ENCODE measurements around the gene IFITM5.

The IFITM5 gene

DNA sequence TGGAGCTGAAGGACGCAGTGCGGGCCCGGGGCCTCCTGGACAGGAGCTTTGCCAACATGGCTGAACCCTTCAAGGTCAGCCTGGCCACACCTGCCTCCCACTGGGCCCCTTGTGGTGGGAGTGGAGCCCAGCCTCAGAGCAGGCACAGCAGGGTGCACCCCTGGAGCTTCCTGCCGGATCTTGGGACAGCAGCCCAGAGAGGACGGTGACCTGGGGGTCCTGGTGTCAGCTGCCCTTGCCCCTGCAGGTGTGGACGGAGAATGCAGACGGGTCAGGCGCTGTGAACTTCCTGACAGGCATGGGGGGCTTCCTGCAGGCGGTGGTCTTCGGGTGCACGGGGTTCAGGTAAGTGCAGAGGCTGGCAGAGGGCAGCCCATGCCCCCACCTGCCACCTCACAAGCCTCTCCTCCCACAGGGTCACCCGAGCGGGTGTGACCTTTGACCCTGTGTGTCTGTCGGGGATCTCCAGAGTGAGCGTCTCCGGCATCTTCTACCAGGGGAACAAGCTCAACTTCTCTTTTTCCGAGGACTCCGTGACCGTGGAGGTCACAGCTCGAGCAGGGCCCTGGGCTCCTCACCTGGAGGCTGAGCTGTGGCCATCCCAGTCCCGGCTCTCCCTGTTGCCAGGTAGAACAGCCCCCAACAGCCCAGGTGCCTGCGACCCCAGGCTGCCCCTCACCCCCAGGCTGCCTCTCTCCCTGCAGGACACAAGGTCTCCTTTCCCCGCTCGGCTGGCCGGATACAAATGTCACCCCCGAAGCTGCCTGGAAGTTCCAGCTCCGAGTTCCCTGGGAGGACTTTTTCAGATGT, 5.3 kb downstream of the IFITM5 start:
- no peak for DNase-seq (ENCODE audit: low spot score in 2 of 2)
- no peak overlapping the region for H3K27ac Mint-ChIP-seq (ENCODE audit: low read depth)
- no peaks in the 10 kb centered on the region for H3K9me3 Mint-ChIP-seq

GRCh38 chr11:293271-293851, 6.0 kb downstream of the IFITM5 start:
- H3K36me3 Mint-ChIP-seq (ENCODE audit: insufficient read depth) = peaks cover 20% of the 10 kb centered on the region
- no peaks in the 10 kb centered on the region for H3K27me3 Mint-ChIP-seq
- no peak overlapping the region for H3K4me3 Mint-ChIP-seq
- DNase-seq (ENCODE audit: low spot score in 2 of 2) (no peak), ATAC-seq (replicated peaks; ENCODE audit: extremely low read depth, poor library complexity, severe bottlenecking) (no peak)
- H3K4me1 Mint-ChIP-seq = peaks cover 36% of the 10 kb centered on the region
- no peaks in the 10 kb centered on the region for H3K9me3 Mint-ChIP-seq
- no peak overlapping the region for H3K27ac Mint-ChIP-seq (ENCODE audit: low read depth)

More for the DNA sequence above, 5.3 kb downstream of the IFITM5 start:
- Mint-ChIP-seq H3K4me3 (no peak overlapping the region), H3K4me1 (peaks cover 36% of the 10 kb centered on the region), H3K36me3 (ENCODE audit: insufficient read depth) (peaks cover 20% of the 10 kb centered on the region), H3K27me3 (no peaks in the 10 kb centered on the region)
- no peak for ATAC-seq (replicated peaks; ENCODE audit: extremely low read depth, poor library complexity, severe bottlenecking)

DNA sequence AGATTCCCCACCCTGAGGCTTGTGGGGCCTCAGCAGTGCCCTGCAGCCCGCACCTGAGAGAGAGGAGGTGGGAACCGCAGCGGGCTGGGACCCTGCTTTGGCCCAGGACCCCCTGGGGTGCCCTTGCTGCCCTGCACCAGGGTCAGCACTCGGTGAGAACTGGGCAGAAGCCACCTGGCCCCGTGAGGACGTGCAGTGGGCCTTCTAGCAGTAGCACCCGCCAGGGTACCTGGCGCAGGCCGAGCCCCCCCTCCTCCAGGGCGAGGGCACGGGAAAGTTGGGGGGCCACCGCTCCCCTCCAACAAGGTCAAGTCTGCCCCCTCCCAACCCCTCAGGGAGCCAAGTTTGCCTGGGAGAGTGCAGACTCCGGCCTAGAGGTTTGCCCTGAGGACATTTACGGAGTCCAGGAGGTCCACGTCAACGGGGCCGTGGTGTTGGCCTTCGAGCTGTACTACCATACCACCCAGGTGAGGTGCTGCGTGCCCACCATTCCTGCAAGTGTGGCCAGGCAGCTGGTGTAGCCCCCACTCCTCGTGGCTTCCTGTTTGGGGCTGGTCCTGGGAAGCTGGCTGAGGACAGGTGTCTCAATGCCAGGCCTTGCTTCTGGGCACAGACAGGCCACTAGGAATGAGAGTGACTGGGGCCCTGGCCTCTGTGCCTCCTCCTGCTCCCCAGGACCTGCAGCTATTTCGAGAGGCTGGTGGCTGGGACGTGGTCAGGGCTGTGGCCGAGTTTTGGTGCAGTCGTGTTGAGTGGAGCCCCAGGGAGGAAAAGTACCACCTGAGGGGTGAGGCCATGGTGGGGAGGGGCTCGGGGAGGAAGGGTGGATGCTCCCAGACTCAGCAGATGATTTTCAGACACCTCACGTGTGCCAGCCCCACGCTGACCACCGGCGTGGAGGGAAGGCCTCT, 6.9 kb downstream of the IFITM5 start:
- DNase-seq (ENCODE audit: low spot score in 2 of 2) (no peak), ATAC-seq (replicated peaks; ENCODE audit: extremely low read depth, poor library complexity, severe bottlenecking) (no peak)
- Mint-ChIP-seq H3K4me3 (no peak overlapping the region), H3K27me3 (no peaks in the 10 kb centered on the region), H3K36me3 (ENCODE audit: insufficient read depth) (peaks cover 25% of the 10 kb centered on the region), H3K4me1 (peaks cover 38% of the 10 kb centered on the region), H3K9me3 (no peaks in the 10 kb centered on the region), H3K27ac (ENCODE audit: low read depth) (no peak overlapping the region)

DNA sequence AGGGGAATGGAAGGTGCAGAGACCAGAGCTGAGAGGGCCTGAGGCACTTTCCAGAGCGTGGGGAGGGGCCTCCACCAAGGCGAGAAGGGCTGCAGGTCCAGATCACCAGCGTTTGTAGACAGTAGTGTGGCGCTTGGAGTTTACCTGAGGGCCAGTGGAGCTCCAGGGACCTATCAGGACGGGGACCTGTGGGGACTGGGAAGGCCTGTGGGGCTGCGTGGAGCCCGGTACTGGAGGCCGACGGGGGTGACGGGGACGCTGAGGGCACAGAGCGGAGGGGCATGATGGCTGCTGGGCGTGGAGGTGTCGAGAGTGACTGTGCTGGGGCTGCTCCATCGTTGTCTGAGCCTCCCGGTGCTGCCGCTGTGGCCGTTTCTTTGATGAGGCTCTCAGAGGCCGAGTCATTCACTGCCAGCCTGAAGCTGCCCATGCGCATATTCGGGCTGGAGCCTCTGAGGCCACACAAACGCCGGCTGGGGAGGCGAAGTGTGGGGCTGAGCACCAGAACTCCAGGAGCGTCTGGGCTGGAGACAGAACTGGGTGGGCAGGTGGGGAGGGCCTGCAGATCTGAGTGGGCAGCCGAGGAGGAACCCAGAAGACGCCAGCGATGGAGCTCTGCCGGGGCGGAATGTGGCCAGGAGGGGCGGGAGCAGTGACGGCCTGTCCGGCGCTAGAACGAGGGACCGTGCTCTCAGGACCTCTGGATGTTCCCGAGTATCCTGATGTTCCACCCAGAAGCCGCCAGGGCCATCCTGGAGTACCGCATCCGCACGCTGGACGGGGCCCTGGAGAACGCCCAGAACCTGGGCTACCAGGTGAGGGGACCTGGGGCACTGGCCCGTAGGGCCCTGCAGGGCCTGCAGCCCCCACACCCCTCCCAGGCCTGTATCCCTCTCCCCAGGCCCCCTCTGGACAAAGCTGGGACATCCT, 7.8 kb downstream of the IFITM5 start:
- H3K36me3 Mint-ChIP-seq (ENCODE audit: insufficient read depth) = peaks cover 29% of the 10 kb centered on the region
- ATAC-seq (replicated peaks; ENCODE audit: extremely low read depth, poor library complexity, severe bottlenecking) (no peak), DNase-seq (ENCODE audit: low spot score in 2 of 2) (no peak)
- peaks cover 39% of the 10 kb centered on the region for H3K4me1 Mint-ChIP-seq
- H3K27ac Mint-ChIP-seq (ENCODE audit: low read depth) = no peak overlapping the region
- H3K27me3 Mint-ChIP-seq = no peaks in the 10 kb centered on the region
- peak overlapping the region; percentile 88 for H3K4me3 Mint-ChIP-seq
- H3K9me3 Mint-ChIP-seq = no peaks in the 10 kb centered on the region

DNA sequence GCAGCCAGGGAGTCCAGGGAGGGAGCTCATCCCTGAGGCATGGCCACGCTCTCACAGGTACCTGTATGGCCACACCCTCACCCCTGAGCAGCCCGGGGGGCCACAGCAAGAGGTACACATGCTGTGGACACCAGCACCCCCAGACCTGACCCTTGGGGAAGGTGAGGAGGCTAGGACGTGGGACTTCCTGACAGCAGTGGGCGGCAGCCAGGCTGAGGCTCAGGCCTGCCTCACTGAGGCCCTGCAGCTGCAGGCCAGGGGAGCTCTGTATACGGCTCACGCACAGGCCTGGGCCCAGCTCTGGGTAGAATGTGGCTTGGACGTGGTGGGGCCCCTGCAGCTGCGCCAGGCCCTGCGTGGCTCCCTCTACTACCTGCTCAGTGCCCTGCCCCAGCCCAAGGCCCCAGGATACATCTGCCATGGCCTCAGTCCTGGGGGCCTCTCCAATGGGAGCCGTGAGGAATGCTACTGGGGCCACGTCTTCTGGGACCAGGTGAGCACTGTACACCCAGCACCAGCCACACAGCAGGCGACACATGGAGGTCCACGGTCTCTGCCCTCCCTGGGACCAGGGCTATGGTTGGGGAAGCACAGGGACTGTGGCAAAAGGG, 8.6 kb downstream of the IFITM5 start:
- peaks cover 39% of the 10 kb centered on the region for H3K4me1 Mint-ChIP-seq
- ATAC-seq (replicated peaks; ENCODE audit: extremely low read depth, poor library complexity, severe bottlenecking) (no peak), DNase-seq (ENCODE audit: low spot score in 2 of 2) (no peak)
- peaks cover 30% of the 10 kb centered on the region for H3K36me3 Mint-ChIP-seq (ENCODE audit: insufficient read depth)
- peak overlapping the region; percentile 88 for H3K4me3 Mint-ChIP-seq
- H3K9me3 Mint-ChIP-seq = no peaks in the 10 kb centered on the region
- no peaks in the 10 kb centered on the region for H3K27me3 Mint-ChIP-seq
- H3K27ac Mint-ChIP-seq (ENCODE audit: low read depth) = no peak overlapping the region

DNA sequence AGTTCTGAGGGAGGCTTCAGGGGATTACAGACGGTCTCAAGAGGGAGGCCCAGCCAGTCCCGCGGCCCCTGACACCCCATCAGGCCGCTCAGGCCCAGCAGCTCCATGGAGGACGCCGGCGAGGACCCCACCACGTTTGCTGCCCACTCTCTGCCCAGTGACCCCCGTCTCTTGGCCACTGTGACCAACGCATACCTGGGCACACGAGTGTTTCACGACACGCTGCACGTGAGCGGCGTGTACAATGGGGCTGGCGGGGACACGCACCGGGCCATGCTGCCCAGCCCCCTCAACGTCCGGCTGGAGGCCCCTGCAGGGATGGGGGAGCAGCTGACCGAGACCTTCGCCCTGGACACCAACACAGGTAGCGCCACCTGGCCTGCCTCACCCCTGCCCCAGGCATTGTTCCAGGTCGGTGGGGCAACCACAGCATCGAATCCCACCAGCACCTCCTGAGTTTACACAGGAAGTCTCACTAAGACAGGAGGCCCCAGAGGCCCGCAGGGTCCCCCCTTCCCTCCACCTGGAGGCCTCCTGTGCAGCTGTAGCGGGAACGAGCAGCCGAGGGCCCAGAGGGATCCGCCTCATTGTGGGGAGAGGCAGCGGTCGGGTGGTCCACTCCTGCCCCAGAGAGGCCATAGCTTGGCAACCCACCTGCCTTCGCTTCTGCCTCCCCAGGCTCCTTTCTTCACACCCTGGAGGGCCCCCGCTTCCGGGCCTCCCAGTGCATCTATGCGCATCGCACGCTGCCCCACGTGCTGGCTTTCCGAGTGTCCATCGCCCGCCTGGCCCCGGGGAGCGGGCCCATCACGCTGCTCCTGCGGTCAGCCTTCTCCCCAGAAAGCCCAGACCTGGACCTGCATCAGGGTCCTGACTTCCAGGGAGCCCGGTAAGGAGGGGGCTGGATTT, 9.4 kb downstream of the IFITM5 start:
- Mint-ChIP-seq H3K4me1 (peaks cover 39% of the 10 kb centered on the region), H3K27ac (ENCODE audit: low read depth) (peak overlapping the region; percentile 89), H3K9me3 (no peaks in the 10 kb centered on the region), H3K4me3 (peak overlapping the region; percentile 88), H3K27me3 (no peaks in the 10 kb centered on the region), H3K36me3 (ENCODE audit: insufficient read depth) (peaks cover 34% of the 10 kb centered on the region)
- DNase-seq (ENCODE audit: low spot score in 2 of 2) (no peak), ATAC-seq (replicated peaks; ENCODE audit: extremely low read depth, poor library complexity, severe bottlenecking) (peak; percentile 59)

GRCh38 chr11:289398-289711, 10.0 kb downstream of the IFITM5 start:
- Mint-ChIP-seq H3K27me3 (no peaks in the 10 kb centered on the region), H3K4me1 (peaks cover 39% of the 10 kb centered on the region), H3K27ac (ENCODE audit: low read depth) (peak overlapping the region; percentile 89), H3K36me3 (ENCODE audit: insufficient read depth) (peaks cover 29% of the 10 kb centered on the region), H3K9me3 (no peaks in the 10 kb centered on the region), H3K4me3 (peak overlapping the region; percentile 88)
- DNase-seq (ENCODE audit: low spot score in 2 of 2) (no peak), ATAC-seq (replicated peaks; ENCODE audit: extremely low read depth, poor library complexity, severe bottlenecking) (peak; percentile 38)

DNA sequence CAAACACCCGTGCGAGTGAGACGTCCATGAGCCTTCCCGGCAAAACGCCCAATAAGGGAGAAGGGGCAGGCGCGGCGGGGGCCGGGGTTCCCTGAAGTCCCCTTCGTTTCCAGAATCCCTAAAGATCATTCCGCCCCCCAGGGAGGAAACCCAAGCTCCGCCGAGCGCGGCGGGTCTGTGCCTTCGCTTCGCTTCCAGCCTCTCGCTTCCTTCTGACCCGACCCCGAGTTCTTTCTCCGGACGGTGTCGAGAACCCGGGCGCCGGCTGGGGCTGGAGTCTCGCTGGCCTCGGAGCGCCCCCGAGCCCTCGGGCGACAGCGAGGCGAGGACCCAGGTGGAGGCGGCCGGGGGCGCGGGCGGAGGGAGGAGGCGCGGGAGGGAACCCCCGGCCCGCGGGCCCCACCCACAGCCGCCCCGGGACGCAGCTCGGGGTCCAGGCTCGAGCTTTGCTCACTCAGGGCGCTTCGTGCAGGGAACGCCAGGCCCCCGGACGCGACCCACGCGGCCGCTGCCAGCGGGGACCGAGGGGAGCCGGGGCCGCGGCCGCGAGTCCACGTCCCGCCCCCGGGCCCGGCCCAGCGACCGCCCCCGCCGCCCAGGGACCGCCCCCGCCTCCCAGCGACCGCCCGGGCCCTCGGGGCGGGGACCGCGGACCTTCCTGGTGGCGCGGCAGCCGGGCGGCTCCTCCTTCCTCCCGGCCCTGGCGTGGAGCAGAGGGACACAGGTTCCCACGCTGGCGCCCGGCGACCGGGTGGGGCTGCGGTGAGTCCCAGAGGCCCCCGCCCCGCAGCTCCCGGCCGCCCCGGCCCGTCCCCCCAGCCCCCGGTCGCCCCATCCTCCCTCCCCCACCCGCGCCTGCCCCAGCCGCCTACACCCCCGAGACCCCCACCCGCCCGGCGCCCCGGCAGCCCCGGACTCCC, 10.6 kb downstream of the IFITM5 start, which contains the start of gene PGGHG:
PGGHG (plus strand) TSS at position 649 of the 920 bp plus-strand sequence. CDS start 691 bp downstream, outside the sequence.
- DNase-seq (ENCODE audit: low spot score in 2 of 2) = no peak
- Mint-ChIP-seq H3K4me3 (peak within 1 kb of the TSS; percentile 99), H3K9me3 (no peaks in the 10 kb centered on the region), H3K36me3 (ENCODE audit: insufficient read depth) (peaks cover 29% of the 10 kb centered on the region), H3K27ac (ENCODE audit: low read depth) (peak within 1 kb of the TSS; percentile 97), H3K27me3 (no peaks in the 10 kb centered on the region), H3K4me1 (peaks cover 40% of the 10 kb centered on the region)
- peak; percentile 38 for ATAC-seq (replicated peaks; ENCODE audit: extremely low read depth, poor library complexity, severe bottlenecking)

DNA sequence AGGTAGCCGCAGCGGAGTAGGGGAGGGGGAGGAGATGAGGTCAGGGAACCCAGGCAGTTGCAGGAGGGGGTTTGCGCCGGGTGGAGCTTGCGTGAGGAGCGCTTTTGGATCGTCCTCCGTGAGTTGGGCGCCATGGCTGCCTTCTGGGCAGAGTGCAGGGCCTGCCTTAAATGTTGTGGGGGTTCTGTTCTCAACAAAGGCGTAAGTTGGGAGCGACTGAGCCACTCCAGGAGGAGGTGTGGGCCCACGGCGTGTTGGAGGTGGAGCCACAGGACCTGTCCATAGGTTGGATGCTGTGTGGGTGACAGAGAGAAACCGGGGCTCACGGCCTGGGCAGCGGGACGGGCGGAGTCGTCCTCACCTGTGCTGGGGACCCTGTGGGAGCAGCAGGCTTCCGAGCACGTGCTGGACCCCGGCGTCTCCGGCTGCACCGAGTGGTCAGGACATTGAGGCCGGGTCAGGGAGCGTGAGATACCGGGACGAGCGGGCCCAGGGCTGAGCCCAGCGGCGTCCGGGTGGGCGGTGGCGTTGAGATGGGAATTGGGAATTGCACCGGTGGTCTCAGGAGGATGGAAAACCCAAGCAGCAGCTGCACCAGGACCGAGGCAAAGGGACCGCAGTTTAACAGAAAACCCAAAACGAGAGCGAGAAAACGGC, 11.4 kb downstream of the IFITM5 start:
- DNase-seq (ENCODE audit: low spot score in 2 of 2) = no peak
- Mint-ChIP-seq H3K27me3 (no peaks in the 10 kb centered on the region), H3K9me3 (no peaks in the 10 kb centered on the region), H3K27ac (ENCODE audit: low read depth) (peak overlapping the region; percentile 97), H3K36me3 (ENCODE audit: insufficient read depth) (peaks cover 31% of the 10 kb centered on the region), H3K4me1 (peaks cover 46% of the 10 kb centered on the region), H3K4me3 (peak overlapping the region; percentile 99)
- peak; percentile 42 for ATAC-seq (replicated peaks; ENCODE audit: extremely low read depth, poor library complexity, severe bottlenecking)

Measured in central memory CD8-positive, alpha-beta T cell (primary cell).